Keratinocyte (primary cell): ENCODE data around the gene HHATL. TPM values are rescaled to one million over a fixed set of nuclear protein-coding genes. Genes with fewer than 3 reads are reported as not detected.

Source experiments
- DNase-seq: peaks from one replicate; pipeline ENCODE4 v3.0.0-alpha.2; 2011; ENCODE audit warnings: low read depth, missing footprints, low spot score
- FAIRE-seq: peaks from 2 replicates; lab custom pipeline; 2011; peaks lifted over from hg19 to GRCh38; lab: Jason Lieb, UNC
- H2AFZ ChIP-seq: 2 replicates; pipeline ENCODE4 v1.6.0; 2012; ENCODE audit warnings: low read length, control low read depth, inconsistent platforms; ENCODE audit not compliant: control insufficient read depth
- H3K27ac ChIP-seq: 2 replicates; pipeline ENCODE4 v1.5.1; 2011; ENCODE audit warnings: low read length; ENCODE audit not compliant: control insufficient read depth, insufficient read depth
- H3K27me3 ChIP-seq: 3 replicates; pipeline ENCODE4 v1.6.0; 2011; ENCODE audit warnings: low read length; ENCODE audit not compliant: control insufficient read depth, insufficient read depth; ENCODE audit errors: extremely low read depth
- H3K36me3 ChIP-seq, 2 experiments: 2 replicates in 1 of 2; 3 replicates in 1 of 2; pipeline ENCODE4 v1.5.1; 2011; ENCODE audit warnings: low read length in 2 of 2, mild to moderate bottlenecking in 1 of 2; ENCODE audit not compliant: control insufficient read depth in 2 of 2, insufficient read depth in 2 of 2; ENCODE audit errors: extremely low read depth in 1 of 2
- H3K4me1 ChIP-seq: 3 replicates; pipeline ENCODE4 v1.5.1; 2011; ENCODE audit warnings: low read length; ENCODE audit not compliant: control insufficient read depth, insufficient read depth; ENCODE audit errors: extremely low read depth
- H3K4me2 ChIP-seq: 3 replicates; pipeline ENCODE4 v1.6.0; 2011; ENCODE audit warnings: low read depth, low read length; ENCODE audit not compliant: control insufficient read depth, insufficient read depth; ENCODE audit errors: extremely low read depth
- H3K4me3 ChIP-seq, 3 experiments: fragments of 200-600 bp in 1 of 3; sonication (generic) in 1 of 3; 2 replicates in 2 of 3; 3 replicates in 1 of 3; pipeline ENCODE4 v1.5.1; 2011 to 2016; ENCODE audit warnings: low read length in 3 of 3, mild to moderate bottlenecking in 3 of 3, control low read depth in 2 of 3, inconsistent platforms in 1 of 3, low read depth in 1 of 3, mixed read lengths in 1 of 3, mixed run types in 1 of 3, moderate library complexity in 1 of 3; ENCODE audit not compliant: control insufficient read depth in 2 of 3, insufficient read depth in 2 of 3; ENCODE audit errors: extremely low read depth in 1 of 3
- H3K79me2 ChIP-seq: 2 replicates; pipeline ENCODE4 v1.6.0; 2012; ENCODE audit warnings: low read length; ENCODE audit not compliant: control insufficient read depth, insufficient read depth
- H3K9ac ChIP-seq: 3 replicates; pipeline ENCODE4 v1.6.0; 2011; ENCODE audit warnings: low read length; ENCODE audit not compliant: control insufficient read depth, insufficient read depth; ENCODE audit errors: extremely low read depth
- H3K9me1 ChIP-seq: 3 replicates; pipeline ENCODE4 v1.6.0; 2011; ENCODE audit warnings: low read length; ENCODE audit not compliant: control insufficient read depth, insufficient read depth; ENCODE audit errors: extremely low read depth
- H3K9me3 ChIP-seq: 2 replicates; pipeline ENCODE4 v1.5.1; 2012; ENCODE audit warnings: low read depth, low read length; ENCODE audit not compliant: control insufficient read depth
- H4K20me1 ChIP-seq: 3 replicates; pipeline ENCODE4 v1.6.0; 2011; ENCODE audit warnings: low read length; ENCODE audit not compliant: control insufficient read depth, insufficient read depth; ENCODE audit errors: extremely low read depth
- EZH2 ChIP-seq: IDR thresholded peaks from one replicate; pipeline ENCODE4 v1.6.1; 2012; ENCODE audit warnings: inconsistent platforms, mild to moderate bottlenecking, low read length, moderate library complexity
- dilution Hi-C: fragments of 300-500 bp; cut with MboI; formaldehyde crosslinking; loops from one replicate; pipeline ENCODE4 v1.7.0; 2020; ENCODE audit warnings: low sequenced_read_pairs; ENCODE audit not compliant: extremely low pct_ligation_motif_present
- polyA plus RNA-seq, 5 experiments: library from polyadenylated mRNA; depleted of rRNA in 3 of 5; stranded (reverse) in 3 of 5; stranded (forward) in 1 of 5; unstranded in 1 of 5; fragments of >200 nt; gene quantifications; 1 replicate in 1 of 5; 2 replicates in 3 of 5; 3 replicates in 1 of 5; pipeline versions ENCODE4 v1.2.1 to v1.2.3, GENCODE V29; 2011 to 2012; ENCODE audit warnings: missing spikeins in 2 of 5, low read depth in 1 of 5, low replicate concordance in 1 of 5
- TF ChIP-seq, protein P1 (sequence below), 3 experiments: IDR thresholded peaks in 1 of 3; conservative IDR thresholded peaks in 1 of 3; optimal IDR thresholded peaks in 1 of 3; 2 replicates in 2 of 3; 3 replicates in 1 of 3; pipeline versions ENCODE3 to v1.5.1; 2011; ENCODE audit warnings: low read length in 3 of 3, mild to moderate bottlenecking in 3 of 3, moderate library complexity in 2 of 3, control low read depth in 1 of 3, inconsistent platforms in 1 of 3; ENCODE audit not compliant: insufficient read depth in 2 of 3; ENCODE audit errors: extremely low read depth in 1 of 3

Gene HHATL
- polyA plus RNA-seq, 1 donor (not counting 4 experiments of a cell fraction or from before 2014, with no cell fraction given) = not detected

DNA sequence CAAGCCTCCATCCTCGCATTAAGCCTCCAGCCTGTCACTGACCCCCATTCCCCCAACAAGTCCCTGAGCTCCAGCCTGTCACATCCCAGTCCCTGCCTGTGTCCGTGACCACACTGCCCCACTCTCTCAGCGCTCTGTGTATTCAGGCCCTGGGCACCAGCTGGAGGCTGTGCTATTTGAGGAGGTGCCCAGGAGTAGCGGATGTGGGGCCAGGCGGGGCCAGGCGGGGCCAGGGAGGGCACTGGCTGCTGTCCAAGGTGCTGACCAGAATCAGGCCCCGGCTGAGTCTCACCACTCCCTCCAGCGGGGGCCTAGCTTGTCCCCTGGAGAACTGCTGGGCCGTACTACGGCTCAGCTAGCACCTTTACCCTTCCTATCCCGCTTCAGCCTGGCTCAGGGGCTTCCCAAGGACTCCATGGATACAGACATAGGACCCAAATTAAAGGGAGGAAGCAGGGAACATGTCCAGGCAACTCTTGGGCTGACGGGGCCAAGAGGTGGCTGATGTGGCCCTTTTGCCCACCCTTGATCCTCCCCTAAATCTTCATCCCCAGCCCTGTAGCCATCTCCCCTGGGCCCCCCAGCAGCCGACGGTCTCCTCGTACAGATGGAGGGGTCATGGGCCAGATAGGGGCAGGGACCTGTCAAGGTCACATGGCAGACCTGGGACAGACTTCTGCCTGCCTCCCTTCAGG lies 1.1 kb downstream of the HHATL start:
- Histone ChIP-seq H3K9me3 (no peaks in the 10 kb centered on the region), H3K9ac (no peak overlapping the region), H2AFZ (no peak overlapping the region), H3K4me3 (no peak overlapping the region), H3K4me1 (no peaks in the 10 kb centered on the region), H3K9me1 (no peaks in the 10 kb centered on the region), H3K36me3 (no peaks in the 10 kb centered on the region), H3K4me2 (no peak overlapping the region), H3K27me3 (peaks cover 6% of the 10 kb centered on the region), H3K27ac (no peak overlapping the region), H4K20me1 (peaks cover 4% of the 10 kb centered on the region), H3K79me2 (no peaks in the 10 kb centered on the region)
- FAIRE-seq (no peak), DNase-seq (no peak)
- dilution Hi-C loops = no loop called here
- no peak for TF ChIP-seq EZH2
- TF ChIP-seq, protein P1, sequence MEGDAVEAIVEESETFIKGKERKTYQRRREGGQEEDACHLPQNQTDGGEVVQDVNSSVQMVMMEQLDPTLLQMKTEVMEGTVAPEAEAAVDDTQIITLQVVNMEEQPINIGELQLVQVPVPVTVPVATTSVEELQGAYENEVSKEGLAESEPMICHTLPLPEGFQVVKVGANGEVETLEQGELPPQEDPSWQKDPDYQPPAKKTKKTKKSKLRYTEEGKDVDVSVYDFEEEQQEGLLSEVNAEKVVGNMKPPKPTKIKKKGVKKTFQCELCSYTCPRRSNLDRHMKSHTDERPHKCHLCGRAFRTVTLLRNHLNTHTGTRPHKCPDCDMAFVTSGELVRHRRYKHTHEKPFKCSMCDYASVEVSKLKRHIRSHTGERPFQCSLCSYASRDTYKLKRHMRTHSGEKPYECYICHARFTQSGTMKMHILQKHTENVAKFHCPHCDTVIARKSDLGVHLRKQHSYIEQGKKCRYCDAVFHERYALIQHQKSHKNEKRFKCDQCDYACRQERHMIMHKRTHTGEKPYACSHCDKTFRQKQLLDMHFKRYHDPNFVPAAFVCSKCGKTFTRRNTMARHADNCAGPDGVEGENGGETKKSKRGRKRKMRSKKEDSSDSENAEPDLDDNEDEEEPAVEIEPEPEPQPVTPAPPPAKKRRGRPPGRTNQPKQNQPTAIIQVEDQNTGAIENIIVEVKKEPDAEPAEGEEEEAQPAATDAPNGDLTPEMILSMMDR (optimal IDR thresholded peaks at IDR 0.05 in 1 of 3, IDR thresholded peaks at IDR 0.05 in 1 of 3, conservative IDR thresholded peaks at IDR 0.05 in 1 of 3; ENCODE audit: extremely low read depth in 1 of 3, insufficient read depth in 2 of 3, low read length in 3 of 3) = no peak

DNA sequence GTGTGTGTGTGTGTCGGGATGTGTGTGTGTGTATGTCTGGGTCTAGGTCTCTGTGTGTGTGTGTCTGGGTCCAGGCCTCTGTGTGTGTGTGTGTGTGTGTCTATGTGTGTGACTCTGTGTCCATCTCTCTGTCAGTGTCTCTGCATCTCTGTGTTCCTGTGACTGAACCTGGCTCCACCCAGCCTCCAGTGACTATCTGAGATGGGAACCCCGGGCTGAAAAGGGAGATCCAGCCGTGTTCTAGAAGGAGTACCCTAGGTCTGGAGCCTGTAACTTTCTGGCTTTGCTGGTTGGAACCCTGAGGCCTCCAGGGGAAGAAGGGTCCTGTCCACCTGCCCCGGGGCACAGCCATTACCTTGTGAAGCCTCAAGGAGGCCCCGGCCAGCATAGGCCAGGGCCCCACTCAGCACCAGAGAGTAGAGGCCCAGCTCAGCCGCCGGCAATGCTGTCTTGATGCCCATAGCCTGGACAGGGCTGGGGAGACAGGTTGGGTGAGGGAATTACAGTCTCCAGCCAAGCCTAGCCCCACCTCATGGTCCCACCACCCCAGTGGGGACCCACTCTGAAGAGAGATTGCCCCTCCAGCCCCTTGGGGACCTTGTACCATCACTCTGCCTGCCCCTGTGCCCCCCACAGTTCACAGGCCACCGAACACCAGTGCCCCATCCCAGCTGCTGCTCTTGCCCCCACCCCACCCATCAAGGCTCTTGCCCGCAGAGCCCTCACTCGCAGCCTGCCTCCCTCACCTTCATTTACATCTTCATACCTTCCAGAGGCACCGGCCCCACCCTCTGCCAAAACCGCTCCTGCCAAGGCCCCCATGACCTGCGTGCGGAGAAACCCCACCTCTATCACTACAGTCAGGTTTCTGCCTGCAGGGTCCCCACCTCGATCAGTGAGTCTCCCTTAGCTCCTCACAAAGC lies 2.0 kb downstream of the HHATL start:
- FAIRE-seq (no peak), DNase-seq (no peak)
- Histone ChIP-seq H2AFZ (no peak overlapping the region), H3K27me3 (peaks cover 6% of the 10 kb centered on the region), H3K36me3 (no peaks in the 10 kb centered on the region), H3K4me1 (no peaks in the 10 kb centered on the region), H3K79me2 (no peaks in the 10 kb centered on the region), H3K9ac (no peak overlapping the region), H3K9me3 (no peaks in the 10 kb centered on the region), H3K4me3 (no peak overlapping the region), H3K4me2 (no peak overlapping the region), H3K27ac (no peak overlapping the region), H4K20me1 (no peaks in the 10 kb centered on the region), H3K9me1 (no peaks in the 10 kb centered on the region)
- TF ChIP-seq, protein P1 (optimal IDR thresholded peaks at IDR 0.05 in 1 of 3, IDR thresholded peaks at IDR 0.05 in 1 of 3, conservative IDR thresholded peaks at IDR 0.05 in 1 of 3; ENCODE audit: extremely low read depth in 1 of 3, insufficient read depth in 2 of 3, low read length in 3 of 3) = no peak
- TF ChIP-seq EZH2 = no peak
- dilution Hi-C loops = no loop called here
